ENCODE measurements around the gene ALPP.
"Not testable (repeated sequence)": the region's sequence is repeated elsewhere in the genome, so short reads cannot be mapped to it uniquely, and the experiment has no call there.

The ALPP gene

DNA sequence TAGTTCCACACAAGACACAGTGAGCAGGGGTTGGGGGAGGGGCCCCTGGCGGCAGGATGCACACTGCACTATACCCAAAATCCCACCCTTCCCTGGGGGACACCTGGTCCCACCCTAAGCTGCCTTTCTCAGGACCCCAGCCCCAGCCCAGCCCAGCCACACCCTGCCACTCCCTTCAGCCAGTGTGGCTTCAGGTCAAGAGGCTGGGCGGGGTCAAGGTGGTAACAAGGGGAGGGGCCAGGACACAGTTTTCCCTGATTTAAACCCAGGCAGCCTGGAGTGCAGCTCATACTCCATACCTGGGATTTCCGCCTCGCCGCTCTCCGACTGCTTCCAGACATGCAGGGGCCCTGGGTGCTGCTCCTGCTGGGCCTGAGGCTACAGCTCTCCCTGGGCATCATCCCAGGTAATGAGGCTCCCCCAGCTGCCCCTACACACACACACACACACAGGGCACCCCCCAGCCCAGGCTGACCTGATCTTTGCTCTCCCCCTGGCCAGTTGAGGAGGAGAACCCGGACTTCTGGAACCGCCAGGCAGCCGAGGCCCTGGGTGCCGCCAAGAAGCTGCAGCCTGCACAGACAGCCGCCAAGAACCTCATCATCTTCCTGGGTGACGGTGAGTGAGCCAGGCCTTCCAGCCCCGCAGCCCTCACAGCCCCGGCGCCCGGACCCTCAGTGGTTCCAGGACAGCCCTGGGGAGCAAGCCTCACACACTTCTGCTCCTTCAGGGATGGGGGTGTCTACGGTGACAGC lies 28.2 kb downstream of the ALPP start, which contains the start of gene ALPG:
ALPG (plus strand) TSS at position 289 of the 755 bp plus-strand sequence; CDS start at position 340, 51 bp downstream.
- DNase-seq (ENCODE audit: low read depth in 2 of 2) = no peak

DNA sequence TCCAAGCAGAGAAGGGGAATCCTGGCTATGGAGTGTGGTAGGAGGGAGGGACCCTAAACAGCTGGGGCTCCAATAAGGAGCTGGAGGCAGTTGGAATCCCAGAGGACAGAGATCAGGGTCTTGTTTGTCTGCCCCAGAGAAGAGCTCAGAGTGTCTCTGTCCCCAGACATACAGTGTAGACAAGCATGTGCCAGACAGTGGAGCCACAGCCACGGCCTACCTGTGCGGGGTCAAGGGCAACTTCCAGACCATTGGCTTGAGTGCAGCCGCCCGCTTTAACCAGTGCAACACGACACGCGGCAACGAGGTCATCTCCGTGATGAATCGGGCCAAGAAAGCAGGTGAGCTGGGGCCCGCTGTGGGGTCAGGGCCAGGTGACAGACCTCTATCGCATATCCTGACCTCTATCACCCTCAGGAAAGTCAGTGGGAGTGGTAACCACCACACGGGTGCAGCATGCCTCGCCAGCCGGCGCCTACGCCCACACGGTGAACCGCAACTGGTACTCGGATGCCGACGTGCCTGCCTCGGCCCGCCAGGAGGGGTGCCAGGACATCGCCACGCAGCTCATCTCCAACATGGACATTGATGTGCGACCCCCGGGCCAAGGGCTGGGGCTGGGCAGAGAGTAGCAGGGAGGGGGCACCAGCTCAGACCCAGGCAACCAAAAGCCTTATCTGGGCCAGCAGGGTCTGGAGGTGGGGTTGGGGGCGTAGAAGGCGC lies 29.0 kb downstream of the ALPP start:
- DNase-seq (ENCODE audit: low read depth in 2 of 2) = not testable (repeated sequence)

DNA sequence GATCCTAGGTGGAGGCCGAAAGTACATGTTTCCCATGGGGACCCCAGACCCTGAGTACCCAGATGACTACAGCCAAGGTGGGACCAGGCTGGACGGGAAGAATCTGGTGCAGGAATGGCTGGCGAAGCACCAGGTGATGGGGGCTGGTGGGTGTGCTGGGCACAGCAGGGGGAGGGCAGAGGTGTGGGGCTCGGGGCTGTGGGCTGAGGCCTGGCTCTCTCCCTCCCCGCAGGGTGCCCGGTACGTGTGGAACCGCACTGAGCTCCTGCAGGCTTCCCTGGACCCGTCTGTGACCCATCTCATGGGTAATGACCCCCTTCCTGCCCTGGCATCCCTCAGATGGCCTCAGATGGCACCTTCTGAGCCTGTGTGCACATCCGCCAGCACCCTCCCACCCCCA lies 29.7 kb downstream of the ALPP start:
- DNase-seq (ENCODE audit: low read depth in 2 of 2) = not testable (repeated sequence)

DNA sequence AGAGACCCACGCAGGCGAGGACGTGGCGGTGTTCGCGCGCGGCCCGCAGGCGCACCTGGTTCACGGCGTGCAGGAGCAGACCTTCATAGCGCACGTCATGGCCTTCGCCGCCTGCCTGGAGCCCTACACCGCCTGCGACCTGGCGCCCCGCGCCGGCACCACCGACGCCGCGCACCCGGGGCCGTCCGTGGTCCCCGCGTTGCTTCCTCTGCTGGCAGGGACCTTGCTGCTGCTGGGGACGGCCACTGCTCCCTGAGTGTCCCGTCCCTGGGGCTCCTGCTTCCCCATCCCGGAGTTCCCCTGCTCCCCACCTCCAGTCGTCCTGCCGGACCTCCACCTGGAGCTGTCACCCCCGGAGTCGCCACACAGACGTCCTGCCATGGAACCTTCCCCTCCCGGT lies 31.1 kb downstream of the ALPP start:
- DNase-seq (ENCODE audit: low read depth in 2 of 2) = not testable (repeated sequence)

DNA sequence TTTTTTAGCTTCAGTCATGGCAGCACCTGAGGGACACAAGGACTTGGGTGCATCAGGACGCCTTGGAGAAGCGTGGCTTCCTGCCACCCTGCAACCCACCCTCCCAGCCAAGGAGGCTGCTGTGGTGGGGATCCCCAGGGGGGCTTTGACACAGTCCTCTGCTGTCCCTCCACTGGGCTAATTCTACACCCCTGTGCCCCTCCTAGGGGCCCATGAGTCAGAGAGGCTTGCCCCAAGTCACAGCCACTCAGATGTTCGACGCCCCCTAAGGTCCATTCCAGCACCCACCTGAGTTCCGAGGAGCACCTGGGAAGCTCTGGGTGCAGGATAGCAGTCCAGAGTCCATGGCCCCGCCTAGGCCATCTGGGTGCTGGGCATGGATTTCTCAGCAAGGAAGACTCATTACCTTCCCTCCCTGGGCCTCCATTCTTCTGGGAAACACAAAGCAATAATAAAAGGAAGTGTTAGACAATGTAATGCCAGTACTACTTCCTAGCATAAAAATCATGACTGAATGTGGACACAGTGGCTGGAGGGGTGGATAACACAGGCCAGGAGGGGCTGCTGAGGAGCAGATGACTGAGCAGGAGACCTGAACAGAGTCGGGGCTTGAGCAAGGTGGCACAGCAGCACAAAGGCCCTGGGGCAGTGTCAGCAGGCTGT lies 31.8 kb downstream of the ALPP start:
- DNase-seq (ENCODE audit: low read depth in 2 of 2) = no peak

DNA sequence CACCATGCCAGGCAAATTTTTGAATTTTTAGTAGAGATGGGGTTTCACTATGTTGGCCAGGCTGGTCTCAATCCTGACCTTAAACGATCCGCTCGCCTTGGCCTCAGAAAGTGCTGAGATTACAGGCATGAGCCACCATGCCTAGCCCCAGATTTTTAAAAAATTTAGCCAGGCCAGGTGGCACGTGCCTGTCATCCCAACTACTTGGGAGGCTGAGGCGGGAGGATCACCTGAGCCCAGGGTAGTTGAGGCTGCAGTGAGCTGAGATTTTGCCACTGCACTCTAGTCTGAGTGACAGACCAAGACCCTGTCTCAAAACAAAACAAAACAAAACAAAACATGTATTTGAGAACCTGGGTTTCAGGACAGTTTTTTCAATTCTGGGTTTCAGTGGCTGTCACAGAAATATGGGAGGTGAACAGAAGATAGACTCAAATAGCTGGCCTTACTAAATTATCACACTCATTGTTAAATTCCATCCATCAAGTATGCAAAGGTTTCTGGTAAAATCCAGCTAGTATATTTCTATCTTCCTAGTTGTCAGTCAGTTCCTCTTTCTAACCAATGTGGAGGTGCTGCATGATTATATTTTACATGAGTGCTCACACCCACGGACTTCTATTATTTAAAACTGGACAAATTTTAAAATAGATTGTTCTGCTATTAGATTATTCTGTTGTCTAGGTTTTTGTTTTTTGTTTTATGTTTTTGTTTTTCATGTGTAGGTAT lies 33.5 kb downstream of the ALPP start:
- no peak for DNase-seq (ENCODE audit: low read depth in 2 of 2)

DNA sequence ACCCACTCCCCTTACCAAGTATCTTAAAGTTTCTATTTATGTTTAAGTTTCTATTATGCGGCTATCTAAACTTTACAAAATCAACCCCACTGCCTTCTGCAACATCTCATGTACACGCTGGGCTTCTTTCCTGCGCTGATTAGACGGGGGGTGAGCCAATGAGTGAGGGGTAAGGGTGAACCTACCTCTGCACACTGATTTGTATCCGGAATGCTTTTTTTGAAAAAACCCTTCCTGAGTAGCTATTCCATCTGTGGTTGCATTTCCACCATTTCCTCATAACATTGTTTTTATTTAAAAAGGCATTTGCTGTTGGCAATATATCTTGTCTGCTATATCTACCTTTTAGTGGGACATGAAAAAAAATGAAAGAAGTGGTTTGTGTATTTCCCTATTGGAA lies 34.4 kb downstream of the ALPP start:
- no peak for DNase-seq (ENCODE audit: low read depth in 2 of 2)

DNA sequence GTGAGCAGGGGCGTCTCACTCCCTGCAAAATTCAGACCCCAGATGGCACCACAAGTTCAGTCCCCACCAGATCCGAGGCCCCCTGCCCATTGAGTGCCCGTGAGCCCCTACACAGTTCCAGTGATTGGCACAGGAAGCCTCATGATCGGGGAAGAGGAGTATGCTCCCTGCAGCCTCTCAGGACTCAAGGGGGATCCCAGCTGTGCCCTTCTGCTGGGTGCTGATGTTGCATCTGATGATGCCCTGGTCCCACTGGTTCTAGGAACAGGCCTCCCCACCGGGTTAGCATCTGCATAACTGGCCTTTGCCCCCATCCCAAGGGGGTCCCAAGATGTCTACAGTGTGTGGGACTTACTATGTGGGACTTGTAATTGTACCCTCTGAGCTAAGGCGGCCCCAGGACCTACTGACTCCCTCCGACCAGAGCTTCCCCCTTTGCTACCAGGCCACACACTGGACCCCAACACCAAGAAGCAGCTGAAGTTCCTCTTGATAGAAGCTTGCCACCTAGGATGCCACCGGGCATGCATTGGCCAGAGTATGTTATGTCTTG lies 36.7 kb downstream of the ALPP start:
- DNase-seq (ENCODE audit: low read depth in 2 of 2) = no peak

DNA sequence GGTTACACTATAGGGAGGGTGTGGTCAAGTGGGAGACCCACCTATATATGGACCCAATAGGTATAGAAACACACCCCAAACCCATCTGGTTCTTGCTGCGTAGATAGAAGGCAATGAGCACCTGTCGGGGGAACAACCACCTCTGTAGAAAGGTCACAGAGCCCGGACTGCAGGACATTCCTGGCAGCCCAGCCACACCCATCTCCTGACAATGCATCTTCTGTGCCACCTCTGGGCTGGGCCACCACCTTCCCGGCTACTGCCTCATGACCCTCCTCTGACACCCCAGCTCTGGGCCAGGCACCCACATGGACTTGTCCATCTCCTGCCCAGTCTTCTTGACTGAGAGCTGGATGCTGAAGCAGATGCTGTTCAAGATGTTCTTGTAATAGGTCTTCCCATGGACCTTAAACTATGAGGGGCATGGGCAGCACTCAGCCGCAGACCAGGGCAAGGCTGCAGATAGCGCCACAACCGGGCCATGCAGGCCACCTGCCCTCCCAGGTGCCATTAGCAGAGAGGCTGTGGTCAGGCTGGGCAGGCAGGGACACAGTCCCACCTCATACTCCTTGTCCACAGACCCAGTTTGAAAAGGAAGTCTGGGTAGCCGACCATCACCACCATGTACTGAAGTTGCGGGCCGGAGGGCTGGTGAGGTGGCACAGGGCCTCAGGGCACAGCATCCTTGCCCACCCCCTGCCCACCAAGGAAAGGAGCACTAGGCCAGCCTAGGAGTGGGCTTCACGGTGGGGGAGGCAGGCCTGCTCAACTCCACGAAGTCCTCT lies 37.4 kb downstream of the ALPP start:
- DNase-seq (ENCODE audit: low read depth in 2 of 2) = no peak

DNA sequence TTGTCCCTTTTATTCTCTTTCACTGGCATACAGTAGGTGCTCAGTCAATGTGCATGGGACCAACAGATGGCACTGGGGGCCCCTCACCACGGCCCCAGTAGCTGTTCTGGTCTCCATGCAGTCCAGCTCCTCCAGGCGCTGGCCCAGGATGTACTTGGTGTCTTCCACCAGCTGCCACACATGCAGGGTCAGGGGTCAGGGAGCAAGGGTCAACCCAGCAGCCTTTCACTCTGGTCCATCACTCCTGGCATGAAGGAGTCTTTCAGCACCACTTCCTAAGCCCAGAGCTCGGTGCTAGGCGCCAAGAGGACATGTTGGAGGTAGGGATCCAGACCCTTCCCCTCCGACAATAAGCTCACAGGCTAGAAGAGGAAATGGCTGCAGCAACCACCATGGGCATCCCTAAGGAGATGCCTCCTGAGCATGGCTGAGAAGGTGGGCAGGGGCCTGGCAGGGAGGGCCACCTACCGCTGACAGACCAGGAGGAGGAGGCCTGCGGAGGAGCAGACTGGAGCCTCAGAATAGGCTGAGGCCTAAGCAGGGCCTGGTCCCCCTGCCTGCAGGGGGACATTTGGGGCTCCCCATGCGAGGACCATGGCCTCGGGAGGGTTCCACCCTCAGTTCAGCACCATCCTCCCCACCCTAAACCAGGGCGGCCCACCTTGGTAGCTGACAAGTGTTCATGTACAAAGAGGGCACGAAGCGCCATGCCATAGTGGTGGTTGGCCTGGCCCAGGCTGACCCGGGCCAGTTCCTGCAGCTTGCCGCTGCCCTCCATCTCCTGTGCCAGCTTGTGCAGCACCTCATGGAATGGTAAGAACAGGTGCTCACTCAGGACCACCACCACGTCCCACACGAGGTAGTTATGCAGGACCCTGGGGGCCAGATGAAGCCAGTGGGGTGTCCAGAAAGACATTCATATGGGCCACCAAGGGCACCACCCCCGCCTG lies 38.2 kb downstream of the ALPP start:
- DNase-seq (ENCODE audit: low read depth in 2 of 2) = no peak

DNA sequence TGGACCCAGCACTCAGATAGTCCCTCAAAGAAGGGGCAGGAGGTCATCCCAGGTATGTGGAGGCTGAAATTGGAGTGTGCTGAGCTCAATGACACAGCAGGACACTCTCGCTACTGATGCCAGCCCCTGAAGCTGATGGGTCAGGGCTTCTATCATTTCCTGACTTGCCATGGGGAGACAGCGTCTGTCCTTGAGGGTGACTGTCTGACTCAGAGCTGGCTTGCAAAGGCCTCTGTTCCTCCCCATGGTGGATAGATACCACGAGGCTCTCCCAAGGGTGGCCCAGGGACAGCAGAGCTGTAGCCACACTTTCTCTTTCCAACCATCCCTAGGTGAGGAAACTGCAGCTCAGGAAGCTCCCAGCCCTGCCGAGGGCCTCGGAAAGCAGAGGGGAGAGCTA lies 38.9 kb downstream of the ALPP start:
- DNase-seq (ENCODE audit: low read depth in 2 of 2) = no peak

DNA sequence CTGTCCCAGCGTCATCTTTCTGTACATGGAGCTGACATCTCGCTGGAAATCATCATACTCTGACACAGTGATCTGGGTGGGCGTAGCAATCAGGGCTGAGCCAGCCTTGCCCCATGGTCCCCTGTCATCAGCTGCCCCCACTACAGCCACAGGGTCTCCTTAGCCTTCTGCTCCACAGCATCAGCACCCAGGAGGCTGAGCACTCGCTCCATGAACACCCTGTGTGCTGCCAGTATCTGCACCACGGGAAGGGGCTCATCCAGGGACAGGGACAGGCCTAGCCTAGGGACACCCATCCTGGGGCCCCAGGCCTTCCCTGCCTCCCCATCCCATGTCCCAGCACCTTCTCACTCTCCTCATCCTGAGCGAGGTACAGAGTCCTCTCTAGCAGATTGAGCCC lies 39.5 kb downstream of the ALPP start:
- DNase-seq (ENCODE audit: low read depth in 2 of 2) = no peak

DNA sequence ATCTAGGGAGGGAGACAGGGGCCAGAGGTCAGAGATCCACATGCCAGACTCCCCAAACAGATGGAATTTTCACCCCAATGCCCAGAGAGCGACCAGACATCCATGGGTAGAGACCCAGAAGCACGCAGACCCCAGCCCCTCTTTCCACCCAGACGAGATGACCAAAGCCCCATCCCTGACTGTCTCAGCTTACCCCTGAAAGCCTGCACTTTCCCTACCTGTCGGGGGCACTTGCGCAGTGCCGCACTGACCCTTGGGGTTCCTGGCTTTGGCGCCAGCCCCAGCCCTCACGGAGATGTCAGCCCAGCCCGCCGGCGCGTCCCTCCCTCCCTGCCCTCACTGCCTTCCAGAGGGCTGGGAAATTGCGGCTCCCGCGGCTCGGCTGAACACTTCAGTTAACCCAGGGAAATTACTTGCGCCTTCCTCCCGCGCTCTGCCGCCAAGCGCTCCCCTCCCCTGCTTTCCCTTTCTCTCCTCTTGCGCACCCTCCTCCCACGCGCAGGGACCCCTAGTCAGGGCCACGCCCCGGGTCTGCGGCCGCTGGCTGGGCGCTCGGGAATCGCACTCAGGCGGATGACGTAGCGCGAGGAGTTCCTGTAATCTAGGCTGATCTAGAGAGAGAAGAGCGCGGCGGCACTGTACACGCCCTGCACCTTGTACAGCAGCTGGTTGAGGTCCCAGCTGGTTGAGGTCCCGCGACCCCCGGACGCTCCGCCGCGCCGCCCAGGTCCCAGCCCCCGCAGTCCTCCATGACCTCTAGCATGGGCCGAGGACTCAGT lies 40.1 kb downstream of the ALPP start:
- DNase-seq (ENCODE audit: low read depth in 2 of 2) = peak; percentile 21 to 33

DNA sequence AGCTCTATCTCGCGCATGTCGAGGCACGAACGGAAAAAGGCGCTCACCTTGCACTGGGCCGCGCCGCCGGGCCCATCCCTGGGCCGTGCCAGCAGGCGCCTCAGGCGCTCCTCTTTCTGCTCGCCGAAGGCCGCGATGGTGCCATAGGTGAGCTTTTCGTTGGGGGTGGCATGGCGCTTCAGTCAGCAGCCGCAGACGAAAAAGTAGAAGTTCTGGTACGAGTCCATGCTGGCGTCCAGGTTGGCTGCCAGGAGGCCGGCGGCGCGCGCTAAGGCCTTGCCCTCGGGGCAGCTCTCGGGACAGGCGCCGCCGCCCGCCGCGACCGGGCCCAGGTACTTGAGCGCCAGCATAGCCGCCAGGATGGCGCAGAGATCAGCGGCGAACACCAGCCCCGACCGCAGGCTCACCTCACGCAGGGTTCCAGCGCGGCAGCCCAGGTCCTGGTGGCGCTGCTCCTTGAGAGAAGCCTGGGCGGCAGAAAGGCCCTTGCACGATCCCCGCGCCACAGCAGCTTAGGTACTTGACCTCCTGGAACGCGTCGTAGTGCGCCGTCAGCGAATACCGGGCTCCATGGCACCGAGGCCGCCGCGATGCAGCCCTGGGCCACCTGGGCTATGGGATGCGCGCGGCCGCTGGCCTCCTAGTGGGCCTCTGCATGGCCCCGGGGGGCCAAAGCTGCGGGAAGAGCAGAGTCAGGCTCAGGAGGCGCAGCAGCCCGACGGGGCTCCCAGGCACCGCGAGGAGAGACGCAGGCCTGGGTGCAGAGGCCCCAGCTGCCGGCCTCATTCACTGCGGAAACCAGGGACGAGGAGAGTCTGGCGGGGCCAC lies 40.9 kb downstream of the ALPP start:
- DNase-seq (ENCODE audit: low read depth in 2 of 2) = no peak

DNA sequence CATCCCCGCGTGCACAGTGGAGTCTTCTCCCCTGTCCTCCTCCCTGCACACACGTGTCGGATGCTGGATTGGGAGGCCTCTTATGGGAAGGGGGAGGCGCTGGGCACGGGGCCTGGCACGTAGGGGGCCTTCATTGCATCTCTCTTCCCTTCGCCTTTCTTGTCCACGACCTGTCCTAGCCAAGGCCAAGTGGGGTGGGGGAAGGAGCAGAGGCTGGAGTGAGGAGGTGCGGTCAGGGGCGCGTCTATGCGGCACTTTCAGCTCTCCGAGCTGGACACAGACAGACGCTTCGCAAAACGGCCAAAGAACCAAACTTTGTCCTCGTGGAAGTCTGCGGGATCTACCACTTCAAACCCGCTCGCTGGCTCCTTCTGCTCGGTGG lies 41.5 kb downstream of the ALPP start:
- DNase-seq (ENCODE audit: low read depth in 2 of 2) = no peak

DNA sequence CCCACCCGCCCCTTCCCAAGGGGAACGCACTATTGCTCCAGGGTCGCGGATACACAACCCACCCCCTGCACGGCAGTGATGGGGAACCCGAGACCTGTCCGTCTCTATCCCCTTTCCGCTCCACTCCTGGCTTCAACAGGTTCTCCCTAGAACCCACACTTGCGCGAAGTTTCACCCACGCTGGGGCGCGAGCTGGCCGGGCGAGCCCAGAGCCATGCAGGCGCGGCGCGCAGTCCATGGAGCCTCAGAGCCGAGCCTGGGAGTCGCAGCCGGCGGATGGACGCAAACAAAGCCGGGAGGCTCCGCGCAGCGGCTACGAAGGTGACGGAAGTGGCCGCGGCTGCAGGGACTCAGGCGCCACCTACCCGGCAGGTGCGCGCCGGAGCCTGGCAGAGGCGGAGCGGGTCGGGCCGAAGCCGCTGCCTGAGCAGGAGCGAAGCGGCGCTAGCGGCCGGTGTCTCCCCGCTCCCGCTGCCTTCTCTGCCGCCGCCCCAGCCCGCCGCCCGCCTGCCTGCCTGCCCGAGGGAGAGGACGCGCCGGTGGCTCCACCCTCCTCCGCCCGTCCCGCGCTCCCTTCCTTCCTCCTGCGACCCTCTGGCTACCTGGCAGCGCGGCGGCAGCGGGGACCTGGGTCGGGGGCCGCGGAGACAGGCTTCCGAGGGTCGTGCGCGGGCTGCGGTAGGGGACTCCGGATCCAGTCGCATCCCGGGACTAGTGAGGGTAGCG lies 42.1 kb downstream of the ALPP start:
- no peak for DNase-seq (ENCODE audit: low read depth in 2 of 2)

DNA sequence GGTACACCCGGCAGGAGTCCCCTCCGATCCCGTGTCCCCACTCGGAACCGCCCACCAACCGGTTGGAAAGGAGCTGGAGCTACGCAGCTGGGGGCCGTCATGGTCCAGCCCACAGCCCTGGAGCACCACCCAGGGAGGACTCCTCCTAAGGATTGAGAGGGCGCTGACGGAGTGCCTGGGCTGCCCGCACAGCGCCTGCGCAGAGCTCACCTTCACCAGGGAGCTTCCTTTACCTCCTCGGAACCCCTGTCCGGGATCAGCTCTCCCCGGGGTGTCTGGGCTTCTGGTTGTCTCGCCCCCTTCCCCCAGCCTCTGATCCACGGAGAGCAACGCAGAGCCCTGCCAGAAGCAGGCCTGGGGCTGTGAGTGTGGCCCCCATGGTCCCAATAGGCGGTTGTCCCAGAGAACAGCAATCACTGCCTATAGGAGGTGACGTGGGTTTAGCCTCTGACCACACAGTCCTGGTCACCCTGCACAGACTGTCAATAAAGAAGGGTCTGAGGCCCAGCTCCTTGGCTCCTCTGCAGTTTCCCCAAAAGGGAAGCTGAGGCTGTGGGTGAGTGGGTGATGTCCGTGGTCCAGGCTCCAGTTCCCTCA lies 42.7 kb downstream of the ALPP start:
- no peak for DNase-seq (ENCODE audit: low read depth in 2 of 2)

All from stimulated activated CD8-positive, alpha-beta memory T cell treated with anti-CD3 and anti-CD28 coated beads, Interleukin-15, amount 100 ng/mL, for 48 hours (primary cell).